ENCODE measurements around the gene LONP2.
"Not testable (repeated sequence)": the region's sequence is repeated elsewhere in the genome, so short reads cannot be mapped to it uniquely, and the experiment has no call there.

Gene LONP2

DNA sequence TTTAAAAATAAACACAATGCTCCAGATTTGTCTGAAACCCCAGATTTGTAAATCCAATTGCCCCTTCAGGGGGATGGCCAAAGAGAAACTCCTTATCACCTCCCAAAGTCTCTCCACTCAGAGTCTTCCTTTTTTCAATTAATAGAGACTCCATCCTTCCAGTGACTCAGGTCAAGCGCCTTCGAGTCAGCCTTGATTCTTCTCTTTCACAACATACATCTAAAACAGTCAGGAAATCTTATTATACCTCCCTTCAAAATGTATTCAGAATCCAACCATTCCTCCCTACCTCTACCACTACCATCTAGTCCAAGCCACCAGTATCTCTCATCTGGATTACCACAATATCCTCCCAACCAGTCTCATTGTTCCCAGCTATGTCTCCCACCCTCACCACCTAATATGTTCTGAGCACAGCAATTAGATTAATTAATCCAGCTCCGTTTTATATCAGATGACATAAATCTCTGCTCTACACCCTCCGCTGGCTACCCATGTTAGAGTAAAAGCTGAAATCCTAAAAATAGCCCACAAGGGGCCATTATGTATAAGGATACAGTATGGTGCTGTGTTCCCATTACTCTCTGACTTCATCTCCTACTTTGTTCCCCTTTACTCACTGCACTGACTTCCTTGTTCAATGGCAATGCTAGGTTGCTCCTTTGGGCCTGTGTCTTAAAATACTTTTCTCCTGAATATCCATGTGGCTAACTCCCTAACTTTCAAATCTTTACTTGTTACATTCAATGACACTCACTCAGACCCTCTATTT lies 129.3 kb downstream of the LONP2 start:
- DNase-seq = no peak

DNA sequence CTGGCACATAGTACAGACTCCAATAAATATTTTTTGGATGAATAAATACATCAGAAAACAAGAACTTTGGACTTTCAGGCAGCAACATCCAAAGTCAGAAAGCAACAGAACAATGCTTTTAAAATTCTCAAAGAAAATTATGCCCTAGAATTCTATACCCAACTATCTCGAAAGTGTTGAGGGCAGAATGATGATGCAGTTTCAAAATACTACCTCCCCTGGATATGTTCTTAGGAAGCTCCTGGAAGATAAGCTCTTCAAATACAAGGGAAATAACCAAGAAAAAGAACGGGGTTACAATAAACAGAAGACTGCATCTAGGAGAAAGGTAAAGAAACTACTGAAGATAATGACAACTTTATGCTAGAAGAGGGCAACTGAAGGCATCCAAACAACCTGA lies 130.2 kb downstream of the LONP2 start:
- no peak for DNase-seq

DNA sequence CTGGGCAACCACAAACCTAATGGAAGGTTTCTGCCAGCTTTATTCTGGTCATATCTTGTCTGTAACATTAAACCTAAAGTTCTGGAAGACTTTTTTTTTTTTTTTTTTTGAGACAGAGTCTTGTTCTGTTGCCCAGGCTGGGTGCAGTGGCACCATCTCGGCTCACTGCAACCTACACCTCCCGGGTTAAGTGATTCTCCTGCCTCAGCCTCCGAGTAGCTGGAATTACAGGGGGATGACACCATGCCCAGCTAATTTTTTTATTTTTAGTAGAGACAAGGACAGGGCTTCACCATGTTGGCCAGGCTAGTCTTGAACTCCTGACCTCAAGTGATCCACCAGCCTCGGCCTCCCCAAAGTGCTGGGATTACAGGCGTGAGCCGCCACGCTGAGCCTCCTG lies 133.2 kb downstream of the LONP2 start:
- not testable (repeated sequence) for DNase-seq

DNA sequence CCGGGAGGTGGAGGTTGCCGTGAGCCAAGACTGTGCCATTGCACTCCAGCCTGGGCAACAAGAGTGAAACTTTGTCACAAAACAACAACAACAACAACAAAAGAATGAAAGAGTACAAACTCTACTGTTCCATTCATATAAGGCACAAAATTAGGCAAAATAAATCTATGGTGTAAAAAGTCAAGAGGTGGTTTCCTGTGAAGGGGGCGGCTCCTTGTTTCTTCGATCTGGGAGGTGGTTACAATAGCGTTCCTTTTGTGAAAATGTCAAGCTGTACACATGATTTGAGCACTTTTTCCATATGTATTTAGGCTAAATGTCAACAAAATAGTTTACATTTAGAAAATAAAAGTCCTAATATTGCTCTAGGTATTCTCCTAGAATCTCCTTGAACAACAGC lies 134.2 kb downstream of the LONP2 start:
- no peak for DNase-seq

DNA sequence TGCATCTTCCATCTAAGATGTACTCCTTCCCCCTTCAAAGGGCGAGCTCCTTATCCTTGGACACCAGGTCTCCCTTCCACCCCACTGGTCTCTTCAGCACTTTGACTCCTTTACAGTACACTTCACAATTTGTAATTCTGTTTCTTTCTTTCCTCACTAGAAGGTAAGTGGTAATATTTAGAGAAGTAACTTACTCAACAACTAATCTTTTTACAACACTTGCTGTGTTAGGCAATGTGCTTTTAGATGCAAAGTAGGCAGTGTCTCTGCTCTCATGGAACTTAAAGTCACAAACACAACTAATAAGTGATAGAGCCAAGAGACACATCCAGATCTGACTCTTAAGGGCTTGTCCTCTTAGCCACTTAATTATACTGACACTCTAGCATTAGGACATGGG lies 134.7 kb downstream of the LONP2 start:
- DNase-seq = no peak

DNA sequence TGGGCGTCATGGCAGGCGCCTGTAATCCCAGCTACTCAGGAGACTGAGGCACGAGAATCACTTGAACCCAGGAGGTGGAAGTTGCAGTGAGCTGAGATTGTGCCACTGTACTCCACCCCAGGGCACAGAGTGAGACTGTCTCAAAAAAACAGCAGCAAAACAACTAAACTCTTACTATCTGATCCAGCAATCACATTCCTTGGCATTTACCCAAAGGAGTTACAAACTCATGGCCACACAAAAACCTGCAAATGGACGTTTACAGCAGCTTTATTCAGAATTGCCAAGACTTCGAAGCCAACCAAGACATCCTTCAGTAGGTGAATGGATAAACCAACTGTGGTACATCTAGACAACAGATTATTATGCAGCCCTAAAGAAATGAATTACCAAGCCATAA lies 137.1 kb downstream of the LONP2 start:
- DNase-seq = no peak

DNA sequence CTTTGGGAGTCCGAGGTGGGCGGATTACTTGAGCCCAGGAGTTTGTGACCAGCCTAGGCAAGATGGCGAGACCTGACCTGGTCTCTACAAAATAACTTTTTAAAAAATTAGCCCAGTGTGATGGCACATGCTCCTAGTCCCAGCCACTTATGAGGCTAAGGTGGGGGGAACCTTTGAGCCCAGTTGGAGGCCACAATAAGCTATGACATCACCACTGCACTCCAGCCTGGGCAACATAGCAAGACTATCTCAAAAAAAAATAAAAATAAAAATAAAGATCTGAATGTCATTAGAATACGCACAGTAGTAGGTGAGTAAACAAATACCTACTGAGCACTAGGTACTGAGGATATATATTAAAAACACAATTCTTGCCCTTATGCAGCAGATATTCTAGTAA lies 138.0 kb downstream of the LONP2 start:
- no peak for DNase-seq

DNA sequence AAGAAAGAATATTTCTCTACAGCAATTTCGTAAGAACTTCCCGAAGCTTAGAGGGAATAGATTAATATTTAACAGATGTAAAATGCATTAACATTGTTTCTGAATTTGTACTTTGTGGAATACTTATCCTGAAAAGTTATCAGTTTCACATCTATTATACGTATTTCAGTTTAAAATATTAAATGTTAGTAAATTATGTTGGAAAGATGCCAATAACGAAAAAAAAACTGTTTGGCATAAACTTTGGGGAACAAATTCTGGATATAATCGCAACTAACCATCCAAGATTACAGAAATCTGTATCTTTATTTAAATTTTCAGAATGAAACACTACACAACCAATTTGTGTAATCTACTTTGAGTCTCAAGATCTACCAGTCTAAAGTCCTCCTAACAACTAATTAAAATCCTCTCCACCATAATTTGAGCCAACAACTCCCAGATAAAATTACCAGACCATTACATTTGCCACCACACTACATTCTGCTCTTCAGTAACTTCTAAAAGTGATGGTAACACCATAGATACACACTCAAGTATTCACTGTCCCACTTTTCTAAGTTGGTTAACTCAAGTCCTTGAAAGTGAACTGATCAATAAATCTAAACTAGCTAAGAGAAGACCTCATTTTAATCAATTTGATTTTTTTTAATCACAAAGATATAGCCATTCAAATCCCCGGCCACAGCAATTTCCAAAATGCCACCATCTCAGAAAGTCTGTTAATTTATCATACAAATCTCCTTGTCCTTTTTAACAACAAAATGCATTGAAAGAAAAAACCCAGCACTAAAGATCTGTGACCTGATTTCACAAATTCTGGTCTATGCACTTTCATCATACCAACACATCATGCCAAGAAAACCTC lies 139.1 kb downstream of the LONP2 start:
- DNase-seq = no peak

DNA sequence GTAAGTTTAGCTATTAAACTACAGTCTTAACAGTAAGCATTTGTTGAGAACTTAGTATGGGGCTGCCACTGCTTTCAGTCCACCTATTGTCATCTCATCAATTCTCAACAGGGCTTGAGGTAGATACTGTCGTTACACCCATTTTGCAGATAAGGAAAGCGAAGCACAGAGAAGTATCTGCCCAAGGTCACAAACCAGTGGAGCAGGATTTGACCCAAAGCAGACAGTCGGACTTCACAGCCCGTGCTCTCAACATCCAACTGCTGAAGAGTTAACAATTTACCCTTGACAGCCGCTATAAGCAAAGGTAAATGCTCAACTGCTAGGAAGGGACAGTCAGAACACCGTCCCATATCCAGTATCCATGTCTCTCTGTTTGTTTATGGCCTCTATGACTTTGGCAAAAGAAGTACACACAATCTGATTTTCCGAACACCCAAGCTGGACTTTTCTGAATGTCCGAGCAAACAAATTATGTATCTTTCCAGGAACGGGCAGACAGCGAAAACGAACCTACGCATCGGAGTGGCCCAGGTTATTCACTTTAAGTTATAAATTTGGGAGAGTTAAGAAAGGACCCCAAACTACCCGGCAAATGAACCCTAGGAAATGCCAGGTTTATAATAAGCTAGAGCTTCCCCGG lies 139.9 kb downstream of the LONP2 start:
- DNase-seq = no peak

DNA sequence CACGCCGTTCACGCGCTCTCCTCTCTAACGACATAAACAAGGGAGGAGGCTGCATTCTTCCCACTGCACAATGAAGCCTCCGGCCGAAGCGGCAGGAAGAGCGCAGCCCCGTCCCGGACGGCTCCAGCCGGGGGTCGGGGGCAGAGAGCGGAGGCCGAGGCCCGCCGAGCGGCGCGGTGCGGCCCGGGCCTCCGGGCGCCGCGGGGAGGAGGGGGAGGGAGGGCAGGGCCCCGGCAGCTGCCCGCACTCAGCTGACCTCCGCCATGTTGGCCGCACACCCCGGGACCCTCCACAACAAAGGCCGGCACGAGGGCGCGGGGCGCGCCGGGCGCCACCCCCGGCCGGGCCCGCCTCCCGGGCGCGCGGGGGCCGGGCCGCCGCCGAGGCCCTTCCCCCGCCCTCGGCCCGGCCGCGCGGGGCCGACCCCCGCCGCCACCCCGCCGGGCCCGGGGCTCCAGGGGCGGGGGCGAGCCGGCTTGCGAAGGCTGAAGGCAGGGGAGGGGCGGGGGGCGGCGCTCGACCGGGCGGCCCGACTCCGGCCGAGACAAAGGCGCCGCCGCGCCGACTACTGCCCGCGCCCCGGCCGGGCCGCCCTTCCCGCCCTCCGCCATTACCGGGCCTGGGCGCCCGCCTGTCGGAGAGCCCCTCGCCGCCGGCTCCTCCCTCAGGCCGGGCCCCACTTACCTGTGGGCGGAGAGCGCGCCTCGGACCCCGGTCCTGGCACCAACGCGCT lies 140.6 kb downstream of the LONP2 start:
- no peak for DNase-seq

DNA sequence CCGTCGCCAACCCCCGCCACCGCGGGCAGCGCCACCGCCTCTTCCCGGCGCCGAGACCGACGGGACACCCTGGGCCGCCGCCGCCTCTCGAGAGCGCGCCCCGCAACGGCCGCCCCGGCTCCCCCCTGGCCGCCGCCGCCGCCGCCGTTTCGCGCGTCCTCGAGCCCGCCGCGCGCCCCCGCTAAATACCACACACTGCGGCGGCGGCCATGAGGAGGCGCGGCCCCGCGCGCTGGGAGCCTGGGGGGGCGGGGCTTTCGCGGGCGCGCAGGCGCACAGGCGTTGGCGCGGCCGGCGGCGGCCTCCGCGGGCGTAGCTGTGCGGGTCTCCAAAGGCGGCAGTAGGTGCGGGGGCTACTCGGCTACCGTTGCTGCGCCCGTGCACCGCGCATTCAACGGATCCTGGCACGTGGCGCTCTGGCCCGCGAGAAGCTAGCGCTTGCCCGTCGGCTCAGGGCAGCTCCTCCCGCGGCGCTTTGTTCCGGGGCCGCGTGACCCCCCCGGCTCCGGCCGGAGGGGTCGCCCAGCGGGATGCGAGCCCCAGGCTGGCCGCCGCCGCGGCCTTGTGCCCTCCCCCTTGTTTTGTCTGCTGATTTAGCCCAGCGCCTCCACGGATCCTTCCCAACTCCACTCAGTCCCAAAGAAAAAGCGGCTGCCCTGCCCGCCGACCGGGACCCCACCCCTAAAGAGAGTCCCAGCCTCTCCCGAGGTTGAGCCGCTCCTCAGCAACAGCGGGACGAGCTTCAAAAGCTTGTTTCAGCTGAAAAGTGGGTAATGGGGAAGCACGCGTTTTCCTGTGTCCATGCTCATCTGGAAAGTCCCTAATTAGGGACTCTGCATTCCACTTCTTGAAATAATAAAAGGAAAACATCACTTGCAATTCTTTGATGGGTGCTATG lies 141.4 kb downstream of the LONP2 start, which contains the start of gene SIAH1:
TSS of gene SIAH1 (minus strand) at position 161 of the 898 bp plus-strand sequence. CDS start 22,985 bp downstream, outside the sequence.
- no peak for DNase-seq

DNA sequence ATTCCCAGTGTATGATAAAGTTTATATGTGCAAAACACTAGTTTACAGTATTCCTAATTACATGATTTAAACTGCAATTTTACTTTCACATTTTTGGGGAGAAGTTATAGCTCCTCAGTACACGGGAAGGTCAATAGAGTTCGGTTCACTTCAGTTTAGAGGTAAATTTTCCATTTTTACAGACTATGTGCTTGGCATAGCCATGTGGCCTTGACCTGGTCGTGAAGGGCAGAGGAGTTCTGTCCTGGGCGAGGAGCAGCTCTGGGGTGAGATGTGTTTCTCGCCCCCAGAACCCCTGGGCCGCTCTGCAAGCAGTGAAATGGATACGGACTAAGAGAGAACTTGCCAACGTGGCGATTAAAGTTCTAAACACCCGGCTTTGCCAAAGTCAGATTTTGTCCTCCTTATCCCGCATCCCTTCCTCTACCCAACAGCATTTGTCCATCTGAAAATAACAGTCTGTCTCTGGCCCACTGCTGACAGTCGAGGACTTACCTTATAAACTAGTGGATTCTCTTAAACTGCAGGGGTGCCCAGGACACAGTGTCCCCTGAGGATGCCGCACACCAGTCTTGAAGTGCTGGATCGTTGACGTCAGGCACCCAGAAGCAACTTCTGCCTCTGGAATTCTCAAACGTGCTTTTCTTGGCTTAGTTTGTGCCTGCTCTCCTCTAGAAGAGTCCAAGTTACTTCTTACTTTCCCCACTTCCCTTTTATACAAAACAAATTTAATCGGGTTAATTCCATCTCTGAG lies 142.6 kb downstream of the LONP2 start:
- DNase-seq = no peak

DNA sequence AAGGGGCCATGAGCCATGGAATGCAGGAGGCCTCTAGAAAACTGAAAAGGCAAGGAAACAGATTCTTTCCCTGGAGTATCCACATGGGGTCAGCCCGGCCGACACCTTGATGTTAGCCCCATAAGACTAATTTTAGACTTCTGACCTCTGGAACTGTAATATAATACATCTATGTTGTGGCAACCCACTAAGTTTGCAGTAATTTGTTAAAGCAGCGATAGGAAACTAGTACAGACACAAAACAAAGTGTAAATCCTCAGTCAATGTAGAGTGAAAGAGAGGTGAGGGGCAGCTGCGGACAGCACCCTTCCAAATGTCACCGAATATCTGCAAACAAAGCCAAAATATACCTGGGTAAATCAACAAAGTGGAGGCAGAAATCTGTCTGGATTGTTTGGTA lies 148.3 kb downstream of the LONP2 start:
- DNase-seq = no peak

DNA sequence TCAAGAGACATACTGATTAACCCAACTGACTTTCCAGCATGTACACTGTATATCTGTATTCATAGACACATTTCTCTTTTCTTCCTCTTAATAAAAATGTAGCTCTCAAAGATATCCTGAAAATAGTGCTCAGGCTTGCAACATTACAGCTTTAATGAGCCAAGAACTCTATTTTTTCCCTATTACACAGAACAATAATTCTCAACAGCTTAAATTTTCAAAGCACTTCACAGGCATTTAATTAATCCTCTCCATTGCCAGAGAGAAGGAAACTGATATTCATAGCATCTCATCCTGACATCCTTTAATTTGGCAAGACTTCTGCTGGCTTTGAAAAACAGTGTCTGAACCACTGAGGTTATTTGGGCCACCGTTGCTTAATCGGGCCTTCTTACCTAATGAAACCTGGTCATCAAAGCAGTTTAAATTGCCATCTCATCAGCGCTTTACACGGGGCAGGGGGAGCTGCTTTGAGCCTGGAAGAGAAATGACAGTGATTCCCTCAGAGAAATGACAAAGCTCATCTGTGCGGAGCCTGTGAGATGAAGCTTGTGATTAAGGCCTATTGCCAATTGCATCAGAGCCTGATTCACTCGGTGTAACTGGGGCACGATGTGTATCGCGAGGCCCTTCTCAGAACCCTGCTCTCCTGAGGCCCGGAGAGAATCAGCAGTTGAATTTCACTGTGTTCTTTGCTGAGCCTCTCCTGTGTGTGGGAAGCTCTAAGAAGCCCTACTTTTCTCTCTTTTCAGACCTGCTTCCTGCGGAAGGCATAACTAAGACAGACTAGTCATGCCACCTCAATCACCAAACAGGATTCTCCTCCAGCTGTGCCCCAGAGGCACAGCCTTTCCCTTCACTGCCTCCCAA lies 149.6 kb downstream of the LONP2 start:
- DNase-seq = no peak

DNA sequence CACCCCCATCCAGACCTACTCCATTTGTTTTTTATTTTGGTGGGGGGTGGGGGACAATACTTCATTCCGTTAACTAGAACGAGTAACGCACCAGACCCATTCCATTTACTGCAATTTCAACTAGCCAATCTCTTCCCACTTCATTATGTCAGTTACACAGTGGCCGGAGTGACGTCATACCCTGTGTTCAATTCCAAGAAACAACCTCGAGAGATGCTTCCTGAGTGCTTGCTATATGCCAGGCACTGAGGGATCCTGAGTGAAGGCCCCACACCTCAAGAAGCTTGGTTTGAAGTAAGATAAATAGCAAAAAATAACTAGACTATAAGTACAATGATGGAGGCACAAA lies 150.2 kb downstream of the LONP2 start:
- DNase-seq = no peak

DNA sequence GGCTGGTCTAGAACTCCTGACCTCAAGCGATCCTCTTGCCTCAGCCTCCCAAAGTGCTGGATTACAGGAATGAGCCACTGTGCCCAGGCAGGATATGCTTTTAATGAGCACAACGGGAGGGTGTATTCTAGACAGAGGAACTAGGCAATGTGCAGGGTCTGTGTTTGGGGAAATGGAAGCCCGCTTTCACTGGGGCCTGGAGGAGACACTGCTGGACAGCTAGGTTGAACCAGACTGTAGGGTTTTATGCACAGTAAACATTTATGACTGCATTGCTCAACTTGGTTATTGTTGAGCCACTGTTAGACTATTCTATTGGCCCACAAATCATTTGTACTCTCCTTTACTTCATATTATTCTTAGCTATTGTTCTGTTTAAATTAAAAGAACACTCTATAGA lies 151.3 kb downstream of the LONP2 start:
- no peak for DNase-seq

DNA sequence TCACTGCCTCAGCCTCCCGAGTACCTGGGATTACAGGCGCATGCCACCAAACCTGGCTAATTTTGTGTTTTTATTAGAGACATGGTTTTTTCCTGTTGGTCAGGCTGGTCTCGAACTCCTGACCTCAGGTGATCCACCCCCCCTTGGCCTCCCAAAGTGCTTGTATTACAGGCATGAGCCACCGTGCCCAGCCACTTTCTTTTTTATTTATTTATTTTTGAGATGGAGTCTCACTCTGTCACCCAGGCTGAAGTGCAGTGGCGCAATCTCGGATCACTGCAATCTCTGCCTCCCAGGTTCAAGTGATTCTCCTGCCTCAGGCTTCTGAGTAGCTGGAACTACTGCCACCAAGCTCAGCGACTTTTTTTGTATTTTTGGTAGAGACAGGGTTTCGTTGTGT lies 158.4 kb downstream of the LONP2 start:
- DNase-seq = not testable (repeated sequence)

DNA sequence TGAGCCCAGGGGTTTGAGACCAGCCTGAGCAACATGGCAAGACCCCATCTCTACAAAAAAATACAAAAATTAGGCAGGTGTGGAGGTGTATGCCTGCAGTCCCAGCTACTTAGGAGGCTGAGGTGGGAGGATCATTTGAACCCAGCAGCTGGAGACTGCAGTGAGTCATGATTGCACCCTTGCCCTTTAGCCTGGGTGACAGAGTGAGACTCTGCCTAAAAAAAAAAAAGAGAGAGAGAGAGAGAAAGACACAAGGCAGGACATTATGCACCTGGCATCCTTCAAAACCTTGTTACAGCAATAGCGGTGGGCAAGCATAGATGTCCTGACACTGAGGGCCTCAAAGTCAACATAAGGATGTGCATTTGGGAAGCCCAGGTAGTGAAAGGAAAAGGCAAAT lies 161.1 kb downstream of the LONP2 start:
- no peak for DNase-seq

DNA sequence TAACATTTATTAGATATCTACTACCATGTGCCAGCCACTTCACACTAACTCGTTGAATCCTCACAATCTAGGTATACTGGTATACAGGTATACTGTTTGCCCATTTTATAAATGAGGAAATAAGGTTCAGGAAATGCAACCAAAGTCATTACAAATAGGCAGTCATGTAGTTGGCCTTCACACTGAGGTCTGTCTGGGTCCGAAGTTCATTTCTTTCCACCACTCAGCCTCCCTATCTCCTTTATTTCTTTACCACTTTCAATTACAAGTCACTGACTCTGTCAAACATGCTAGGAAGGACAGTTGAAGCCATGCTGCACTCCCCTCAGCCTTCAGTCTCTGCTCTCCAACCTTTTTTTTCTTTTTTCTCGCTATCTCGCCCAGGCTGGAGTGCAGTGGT lies 161.8 kb downstream of the LONP2 start:
- no peak for DNase-seq

Data from DMS153 (cell line).